Islet precursor cell (in vitro differentiated cells): ENCODE data around the gene RNF13.
"Not testable (repeated sequence)": the region's sequence is repeated elsewhere in the genome, so short reads cannot be mapped to it uniquely, and the experiment has no call there.

Source experiments
- DNase-seq: peaks from one replicate; pipeline ENCODE4 v3.0.0-alpha.2; 2018

RNF13 gene

GRCh38 chr3:149963485-149963884, 150.5 kb downstream of the RNF13 start:
- no peak for DNase-seq

- DNase-seq, result no peak
Observed at GRCh38 chr3:149964291-149964690, 151.3 kb downstream of the RNF13 start.

DNA sequence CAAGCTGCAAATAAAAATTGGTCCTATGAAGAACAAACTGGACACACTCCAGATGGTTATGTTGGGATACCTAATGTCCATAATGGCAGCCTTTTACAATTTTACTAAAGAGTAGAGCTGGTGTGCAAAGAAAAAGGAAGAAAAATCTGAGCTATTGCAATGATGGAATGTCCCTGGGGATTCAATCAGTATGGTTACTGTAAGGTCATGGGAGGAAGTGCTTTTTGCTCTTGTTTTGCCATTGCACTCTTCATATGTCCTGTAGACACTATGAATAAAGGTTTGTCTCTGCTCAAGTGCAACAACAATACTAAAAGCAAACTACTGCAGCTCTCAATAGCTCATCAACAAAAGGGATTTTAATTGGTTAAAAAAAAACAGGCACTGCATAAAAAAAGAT, 152.3 kb downstream of the RNF13 start:
- no peak for DNase-seq

DNA sequence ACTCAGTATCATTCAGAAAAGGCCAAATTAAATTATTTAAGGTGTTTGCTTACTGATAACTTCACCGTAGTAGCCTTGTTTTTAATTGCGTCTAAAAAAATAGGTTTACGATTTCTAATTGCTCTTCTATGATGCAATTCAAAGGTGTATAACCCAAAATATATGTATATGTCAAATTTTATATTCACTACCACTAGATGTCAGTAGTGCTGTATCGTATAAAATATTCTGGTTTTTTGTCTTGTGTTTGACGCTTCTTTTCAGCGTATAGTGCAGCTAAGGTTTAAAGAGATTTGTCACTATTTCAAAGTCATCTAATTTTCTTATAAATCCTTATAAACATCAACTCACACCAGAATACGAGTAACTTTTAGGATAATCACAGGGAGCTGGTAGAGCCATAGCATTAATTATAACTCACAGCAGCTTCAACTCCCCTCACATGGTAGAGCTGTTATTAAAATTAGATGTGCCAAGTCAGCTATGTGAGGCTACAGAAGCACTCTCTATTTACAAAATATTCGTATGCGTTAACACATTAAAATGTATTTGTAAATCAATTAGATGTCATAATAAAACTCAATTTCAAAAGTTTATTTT, 154.2 kb downstream of the RNF13 start:
- DNase-seq, result no peak

DNA sequence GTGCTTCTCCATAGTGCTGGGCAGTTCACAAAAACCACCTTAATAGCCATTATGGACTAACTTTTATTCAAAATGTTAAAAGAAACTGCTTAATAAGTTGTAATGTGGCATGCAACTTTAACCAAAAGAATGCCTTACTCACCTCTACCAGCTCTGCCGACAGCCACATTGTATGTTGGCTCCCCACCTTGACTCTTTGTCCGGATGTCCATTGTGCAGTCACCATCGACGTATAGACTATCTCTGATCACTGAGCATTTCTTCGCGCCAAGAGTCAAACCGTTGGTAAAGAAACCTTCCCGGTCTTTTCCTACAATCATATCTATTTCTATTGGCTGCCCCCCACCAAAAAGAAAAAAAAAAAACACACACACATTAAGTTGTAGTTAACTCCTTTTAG, 155.2 kb downstream of the RNF13 start:
- DNase-seq, result peak; percentile 58

DNA sequence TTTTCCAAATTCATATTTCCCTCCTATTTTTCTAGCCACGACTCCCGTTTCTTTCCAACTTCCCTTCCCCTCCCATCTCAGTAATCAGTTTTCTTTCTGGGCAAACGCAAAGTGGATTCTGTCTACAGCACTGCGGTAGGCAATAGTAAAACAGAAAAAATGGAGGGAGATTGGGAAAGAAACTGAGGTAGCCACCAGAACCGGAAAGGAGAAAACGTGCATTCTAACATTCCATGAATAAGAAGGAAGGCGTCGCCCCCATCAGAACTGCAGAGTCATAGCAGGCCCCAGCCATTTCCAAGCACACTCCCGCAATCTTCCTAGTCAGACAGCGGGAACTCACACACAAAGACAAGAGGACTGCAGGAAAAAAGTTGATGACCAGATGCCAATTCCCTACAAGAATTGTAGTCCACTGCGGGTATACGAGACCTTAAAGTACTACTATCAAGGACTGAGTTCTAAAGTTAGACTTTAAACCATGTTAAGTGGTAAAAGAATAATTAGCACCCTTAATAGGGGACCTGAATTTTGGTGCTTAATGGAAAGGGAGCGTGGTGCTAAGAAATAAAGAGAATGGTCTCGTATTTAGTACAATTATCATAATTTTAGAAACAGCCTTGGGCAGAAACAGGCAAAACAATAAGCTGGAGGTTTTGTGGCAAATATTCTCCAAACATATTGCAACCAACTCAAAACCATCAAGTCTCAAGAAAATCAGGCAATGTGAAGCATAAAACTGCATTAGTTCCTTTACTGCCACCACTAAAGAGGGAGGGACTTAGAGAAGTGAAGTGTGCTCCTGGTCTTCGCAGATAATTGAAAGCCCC, 156.3 kb downstream of the RNF13 start:
- DNase-seq, result peak; percentile 90

DNA sequence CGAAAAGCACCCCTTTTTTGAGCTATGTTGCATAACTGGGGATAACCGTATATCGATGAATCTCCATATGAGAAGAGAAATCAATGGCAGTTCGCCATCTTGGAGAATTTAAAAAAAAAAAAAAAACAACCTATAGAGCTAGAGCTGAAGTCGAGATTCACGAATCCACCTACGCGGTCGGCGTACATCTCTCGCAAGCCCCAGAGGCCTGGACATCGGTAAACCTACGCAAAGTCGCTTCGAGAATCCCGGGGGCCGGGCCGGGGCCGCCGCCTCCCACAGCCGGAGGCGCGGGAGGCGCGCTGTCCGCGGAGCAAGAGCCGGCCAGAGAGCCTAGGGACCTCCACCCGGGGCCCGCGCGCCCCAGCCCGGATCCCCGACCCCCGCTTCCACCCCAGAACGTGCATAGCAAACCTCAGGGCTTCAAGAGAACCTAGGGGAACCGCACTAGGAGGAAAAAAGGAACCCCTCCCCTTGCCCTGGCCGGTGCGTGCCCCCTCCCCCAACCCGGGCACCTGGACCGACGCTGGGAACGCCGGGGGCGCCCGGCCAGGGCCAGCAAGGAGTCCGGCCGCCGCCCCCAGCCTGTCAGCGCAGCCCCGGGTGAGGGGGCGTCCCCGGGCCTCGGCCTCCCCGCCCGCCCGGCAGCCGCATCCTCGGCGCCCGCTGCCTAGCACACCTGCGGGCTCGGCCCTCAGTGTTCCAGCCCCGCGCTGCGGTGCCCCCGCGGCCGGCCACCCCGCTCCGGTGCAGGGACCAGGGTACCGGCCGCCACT, 157.1 kb downstream of the RNF13 start:
- DNase-seq, result peak; percentile 82

DNA sequence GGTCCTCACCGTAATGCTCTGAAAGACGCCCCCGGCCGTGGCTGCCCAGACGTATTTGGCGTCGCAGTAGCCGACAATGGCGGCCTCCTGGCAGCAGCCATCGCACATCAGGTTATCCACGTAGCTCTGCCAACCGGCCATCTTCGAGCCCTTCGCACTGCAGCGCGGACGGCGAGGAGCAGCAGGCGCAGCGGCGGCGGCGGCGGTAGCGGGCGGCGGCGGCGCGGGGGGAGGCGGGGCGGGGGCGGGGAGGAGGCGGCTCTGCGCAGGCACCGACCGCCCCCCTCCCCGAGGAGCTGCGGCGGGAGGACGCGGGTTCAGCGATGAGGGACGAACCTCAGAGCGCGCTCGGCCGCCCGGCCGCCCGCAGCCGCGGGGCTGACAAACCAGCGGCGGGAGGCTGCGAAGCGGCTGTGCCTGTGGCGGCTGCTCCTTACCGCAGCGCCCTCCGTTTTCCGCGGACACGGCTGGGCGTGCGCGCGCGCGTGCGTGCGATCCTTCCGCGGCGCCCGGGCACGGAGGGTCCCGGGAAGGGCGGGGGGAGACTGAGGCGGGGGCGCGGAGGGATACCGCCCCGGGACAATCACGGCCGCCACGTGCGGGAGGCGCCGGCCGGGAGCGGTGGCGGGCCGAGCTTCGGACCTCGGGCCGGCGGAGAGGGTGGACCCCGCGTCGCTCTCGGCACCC, 157.8 kb downstream of the RNF13 start, which contains the start of gene PFN2:
Gene PFN2 (minus strand): TSS at position 180 of the 687 bp plus-strand sequence. CDS start 39 bp downstream, at position 141.
- peak; percentile 88 for DNase-seq

GRCh38 chr3:149971403-149972075, 158.5 kb downstream of the RNF13 start:
- DNase-seq, result peak; percentile 81

DNA sequence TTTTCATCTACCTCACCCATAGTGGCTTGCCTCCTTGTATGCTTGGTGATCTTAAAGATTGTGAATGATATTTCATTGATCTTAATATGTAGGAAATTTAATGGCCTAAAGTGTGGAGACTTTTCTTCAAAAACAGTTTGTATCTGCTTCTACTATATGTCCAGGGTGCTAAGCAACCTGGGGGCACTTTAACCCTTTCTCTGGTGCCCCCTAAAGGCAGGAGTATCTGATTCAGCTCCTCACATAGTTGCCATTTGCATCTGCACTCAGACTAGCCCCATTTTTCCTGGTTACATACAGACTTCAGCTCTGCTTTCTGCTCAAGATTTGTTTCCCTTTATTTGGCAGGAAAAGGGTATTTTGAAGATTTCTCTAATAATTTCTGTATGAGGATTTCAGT, 162.9 kb downstream of the RNF13 start:
- no peak for DNase-seq

DNA sequence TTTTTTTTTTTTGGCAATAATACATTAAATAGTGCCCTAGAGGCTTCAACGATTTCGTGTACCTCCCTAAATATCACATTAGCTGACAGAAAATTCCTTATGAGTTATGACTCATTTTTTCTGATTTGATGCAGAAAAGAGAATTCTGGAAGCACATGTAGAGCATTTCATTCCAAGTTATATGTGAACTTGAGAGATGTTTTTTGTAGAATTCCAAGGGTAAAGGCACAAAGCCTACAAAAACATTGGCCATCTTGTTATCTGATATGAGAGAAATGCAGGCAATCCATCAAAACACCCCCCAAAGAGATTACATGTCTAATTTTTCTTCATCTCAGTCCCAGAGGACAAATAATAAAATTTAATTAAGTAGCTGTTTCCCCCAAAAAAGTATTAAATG, 164.4 kb downstream of the RNF13 start:
- no peak for DNase-seq

DNA sequence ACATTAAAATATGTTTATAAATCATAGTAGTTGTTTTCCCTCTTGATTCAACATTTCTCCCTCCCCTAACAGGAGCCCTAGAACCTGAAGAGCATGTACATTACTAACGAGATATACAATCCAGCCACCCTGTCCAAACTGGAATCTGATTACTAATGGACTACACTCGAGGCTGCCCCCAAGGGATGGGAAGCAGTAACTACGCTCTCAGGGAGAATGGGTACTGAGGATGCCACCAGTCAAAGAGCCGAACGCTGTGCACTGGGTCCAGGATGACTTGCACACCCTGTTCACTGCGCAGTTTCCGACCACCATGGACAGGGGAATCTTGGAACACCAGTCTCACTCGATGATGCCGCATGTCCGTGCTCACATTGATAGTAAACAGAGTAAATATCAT, 169.0 kb downstream of the RNF13 start:
- not testable (repeated sequence) for DNase-seq

- DNase-seq, result not testable (repeated sequence)
Observed at GRCh38 chr3:149983053-149983452, 170.0 kb downstream of the RNF13 start.

- no peak for DNase-seq
Observed at GRCh38 chr3:149983628-149984027, 170.6 kb downstream of the RNF13 start.

DNA sequence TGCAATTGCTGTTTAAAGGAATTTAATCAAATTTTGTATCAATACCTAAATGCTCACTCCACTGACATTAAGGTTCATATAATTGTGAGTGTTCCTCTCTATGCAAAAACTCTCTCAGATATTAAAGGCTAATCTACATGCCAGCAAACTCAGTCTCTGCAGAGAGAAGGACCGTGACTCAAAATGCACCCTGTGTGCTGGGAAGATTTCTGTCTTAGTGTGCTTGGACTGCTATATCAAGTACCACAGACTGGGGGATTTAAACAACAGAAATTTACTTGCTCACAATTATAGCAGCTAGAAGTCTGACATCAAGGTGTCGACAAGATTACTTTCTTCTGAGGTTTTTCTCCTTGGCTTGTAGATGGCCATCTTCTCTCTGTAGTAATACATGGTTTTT, 176.3 kb downstream of the RNF13 start:
- no peak for DNase-seq

- no peak for DNase-seq
Observed at GRCh38 chr3:149990423-149990948, 177.5 kb downstream of the RNF13 start.

- DNase-seq, result no peak
Observed at GRCh38 chr3:149992416-149993058, 179.5 kb downstream of the RNF13 start.

DNA sequence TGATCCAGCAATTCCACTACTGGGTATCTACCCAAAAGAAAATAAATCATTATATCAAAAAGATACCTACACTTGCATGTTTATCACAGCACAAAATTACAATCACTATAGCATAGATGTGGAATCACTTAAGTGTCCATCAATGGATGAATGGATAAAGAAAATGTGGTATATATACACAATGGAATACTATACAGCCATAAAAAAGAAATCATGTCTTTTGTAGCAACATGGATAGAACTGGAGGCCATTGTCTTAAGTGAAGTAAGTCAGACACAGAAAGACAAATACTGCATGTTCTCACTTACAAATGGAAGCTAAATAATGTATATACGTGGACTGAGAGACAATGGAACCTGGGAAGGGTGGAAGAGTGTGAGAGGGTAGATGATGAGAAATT, 185.9 kb downstream of the RNF13 start:
- DNase-seq, result no peak

DNA sequence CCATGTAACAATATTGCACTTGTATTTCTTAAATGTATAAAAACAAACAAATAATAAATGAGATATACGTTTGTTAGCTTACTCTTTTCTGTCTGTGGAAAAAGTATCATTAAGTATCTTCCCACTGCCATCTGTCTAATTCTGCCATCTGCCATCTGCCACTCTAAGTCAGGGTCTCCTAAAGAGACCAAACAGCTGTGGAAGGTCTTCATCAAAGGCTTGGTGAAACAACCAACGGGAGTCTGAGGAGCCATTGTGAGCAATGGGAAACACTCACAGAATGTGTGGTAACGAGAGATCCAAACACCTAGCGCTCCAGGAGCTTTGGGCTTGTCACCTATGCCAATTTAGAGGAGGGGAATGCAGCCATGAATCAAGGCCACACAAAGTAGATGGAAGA, 186.4 kb downstream of the RNF13 start:
- no peak for DNase-seq

DNA sequence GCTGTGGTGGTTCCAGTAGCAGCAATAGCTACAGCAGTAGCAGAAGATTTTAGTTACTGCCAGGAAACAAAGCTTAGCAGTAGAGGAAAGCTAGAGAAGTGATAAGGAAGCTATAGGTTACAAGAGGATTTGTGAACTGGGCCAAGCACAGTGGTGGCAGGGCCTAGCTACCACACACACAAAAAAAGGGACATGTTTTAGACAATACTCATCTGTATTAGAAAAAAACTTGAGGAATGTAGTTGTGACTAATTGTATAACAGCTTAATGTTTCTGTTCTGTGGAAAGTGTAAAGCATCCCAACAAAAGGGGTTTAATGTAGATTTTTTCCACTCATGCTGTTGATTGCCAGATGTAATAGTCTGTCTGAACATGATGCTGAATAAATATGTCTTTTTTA, 187.6 kb downstream of the RNF13 start:
- no peak for DNase-seq

GRCh38 chr3:150005243-150006112, 192.5 kb downstream of the RNF13 start:
- no peak for DNase-seq
